Fibroblast of skin of abdomen (primary cell): ENCODE results near the gene EMC7. TPM values are rescaled to one million over a fixed set of nuclear protein-coding genes. Genes with fewer than 3 reads are reported as not detected.
"Not testable (repeated sequence)": the region's sequence is repeated elsewhere in the genome, so short reads cannot be mapped to it uniquely, and the experiment has no call there.

Experiments used
- DNase-seq: peaks from one replicate; pipeline ENCODE4 v3.0.0-alpha.2; 2013
- polyA plus RNA-seq, 2 experiments: library from polyadenylated mRNA; unstranded; fragments of 120-200 nt; gene quantifications; one replicate each; pipeline ENCODE4 v1.2.1, GENCODE V29; 2013; ENCODE audit not compliant: insufficient read length in 2 of 2

The EMC7 gene
- polyA plus RNA-seq (2013, experiment 1 of 2; ENCODE audit: insufficient read length), result 66.9 TPM
- polyA plus RNA-seq (2013, experiment 2 of 2; ENCODE audit: insufficient read length), result 64.6 TPM

DNA sequence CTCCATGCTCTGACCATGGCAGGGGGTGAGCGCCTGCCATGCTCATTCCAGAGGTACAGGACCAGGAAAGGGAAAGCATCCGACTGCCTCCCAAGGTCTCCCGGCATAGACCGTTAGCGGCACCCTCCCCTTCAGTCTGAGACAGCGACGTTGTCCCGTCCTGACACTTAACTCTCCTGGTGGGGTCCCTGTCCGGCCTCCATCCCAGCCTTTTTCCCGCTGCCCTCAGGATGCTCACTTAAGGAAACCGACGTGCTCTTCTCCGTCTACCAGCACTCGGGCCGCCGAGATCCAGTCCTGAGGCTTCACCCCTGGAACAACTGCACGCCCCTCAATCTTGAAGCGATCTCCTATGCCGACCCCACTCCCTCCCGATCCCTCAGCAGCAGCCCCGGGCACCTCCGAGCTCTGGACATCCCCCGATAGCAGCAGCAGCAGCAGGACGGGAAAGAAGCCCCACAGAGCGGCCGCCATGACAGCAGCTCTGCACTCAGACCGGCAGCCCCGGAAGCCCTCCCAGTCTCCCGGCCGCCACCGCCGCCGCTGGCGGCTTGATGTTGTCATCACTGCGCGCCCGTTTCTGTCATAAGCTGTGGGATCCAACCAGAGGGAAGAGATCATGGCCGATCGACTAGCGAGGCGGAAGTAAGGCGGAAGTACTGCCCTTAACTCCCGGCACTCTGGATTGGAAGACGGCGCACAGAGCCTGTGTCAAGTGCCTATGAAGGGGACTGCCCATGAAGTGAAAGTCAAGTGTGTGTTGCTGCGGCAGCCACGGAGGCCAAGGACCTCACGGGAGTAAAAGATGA is at the start of gene EMC7, which contains the start of gene PGBD4:
Gene EMC7 (minus strand): TSS at position 497 of the 809 bp plus-strand sequence. CDS start 23 bp downstream, at position 474.
Gene PGBD4 (plus strand): TSS at position 718 of the 809 bp plus-strand sequence. CDS start 449 bp downstream, outside the sequence.
- DNase-seq, result peak; percentile 99

DNA sequence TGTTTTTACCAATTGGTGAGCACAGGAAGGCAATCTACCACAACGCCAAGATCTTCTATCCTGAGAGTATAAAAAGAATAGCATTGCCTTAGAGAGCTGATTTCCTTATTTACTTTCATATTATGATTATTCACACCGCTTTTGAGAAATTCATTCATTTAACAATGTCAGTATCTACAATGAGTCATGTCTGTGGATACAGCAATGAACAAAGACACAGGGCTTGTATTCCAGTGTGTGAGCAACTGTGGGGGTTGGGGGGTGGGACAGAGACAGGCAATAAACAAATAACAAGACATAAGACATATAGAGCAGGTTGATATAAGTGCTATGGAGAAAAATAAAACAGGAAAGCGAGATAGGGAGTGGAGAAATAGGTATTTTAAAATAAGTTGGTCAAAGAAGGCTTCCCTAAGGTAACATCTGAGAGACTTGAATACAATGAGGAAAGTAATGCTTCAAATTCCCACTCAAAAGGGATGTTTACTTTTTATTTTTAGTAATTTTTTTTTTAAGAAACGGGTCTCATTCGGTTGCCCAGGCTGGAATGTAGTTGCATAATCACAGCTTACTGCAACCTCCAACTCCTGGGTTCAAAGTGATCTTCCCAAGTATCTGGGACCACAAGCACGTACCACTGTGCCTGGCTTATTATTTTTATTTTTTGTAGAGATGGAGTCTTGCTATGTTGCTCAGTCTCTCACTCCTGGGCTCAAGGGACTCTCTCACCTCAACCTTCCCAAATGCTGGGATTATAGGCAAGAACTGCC is 45.9 kb upstream of the EMC7 start:
- no peak for DNase-seq

DNA sequence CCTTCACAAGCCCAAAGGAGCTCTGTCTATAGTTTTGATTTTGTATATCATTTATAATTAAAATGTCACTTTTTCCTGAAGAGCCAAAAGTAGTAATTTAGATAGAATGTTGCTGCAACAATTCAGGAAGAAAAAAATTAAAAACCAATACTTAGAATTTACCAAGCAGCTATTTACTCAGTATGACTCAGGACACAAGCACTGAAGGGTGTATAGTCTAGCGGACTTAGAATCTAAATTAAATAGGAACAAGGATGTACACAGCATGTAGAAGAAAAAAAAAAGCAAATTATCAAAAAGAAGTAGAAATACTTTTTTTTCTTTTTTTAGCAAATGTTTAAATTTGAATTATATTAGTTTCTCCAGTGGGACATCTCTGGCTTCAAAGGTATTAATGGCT is 31.8 kb upstream of the EMC7 start:
- no peak for DNase-seq

DNA sequence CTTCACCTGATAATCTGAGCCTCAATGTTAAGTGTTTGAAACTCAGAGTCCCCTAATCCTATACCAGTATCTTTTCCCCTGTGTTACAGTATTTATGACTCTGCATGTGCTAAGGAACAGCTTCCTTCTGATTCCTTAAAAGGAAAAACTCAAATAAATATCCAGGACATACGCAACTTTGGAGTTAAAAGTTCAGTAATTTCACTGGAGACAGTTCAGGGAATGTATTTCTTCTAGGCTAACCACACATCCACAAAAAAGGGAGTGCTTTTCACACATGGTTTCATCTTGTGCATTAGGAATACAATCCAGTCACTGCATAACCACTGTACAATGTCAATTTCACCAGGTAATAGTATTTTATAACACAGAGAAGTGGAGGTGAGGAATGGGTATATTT is 31.2 kb upstream of the EMC7 start:
- DNase-seq, result no peak

DNA sequence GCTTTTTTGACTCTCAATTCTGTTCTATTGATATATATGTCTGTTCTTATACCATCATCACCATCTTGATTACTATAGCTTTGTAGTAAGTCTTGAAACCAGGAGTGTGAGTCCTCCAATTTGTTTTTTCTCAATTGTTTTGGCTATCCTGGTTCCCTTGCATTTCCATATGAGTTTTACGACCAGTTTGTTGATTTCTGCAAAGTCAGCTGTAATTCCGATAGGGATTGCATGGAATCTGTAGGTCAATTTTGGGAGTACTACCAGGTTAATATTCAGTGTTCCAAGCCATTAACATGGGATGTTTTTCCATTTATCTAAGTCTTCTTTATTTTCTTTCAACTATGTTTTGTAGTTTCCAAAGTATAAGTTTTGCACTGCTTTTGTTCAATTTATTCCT is 27.2 kb upstream of the EMC7 start:
- DNase-seq, result no peak

DNA sequence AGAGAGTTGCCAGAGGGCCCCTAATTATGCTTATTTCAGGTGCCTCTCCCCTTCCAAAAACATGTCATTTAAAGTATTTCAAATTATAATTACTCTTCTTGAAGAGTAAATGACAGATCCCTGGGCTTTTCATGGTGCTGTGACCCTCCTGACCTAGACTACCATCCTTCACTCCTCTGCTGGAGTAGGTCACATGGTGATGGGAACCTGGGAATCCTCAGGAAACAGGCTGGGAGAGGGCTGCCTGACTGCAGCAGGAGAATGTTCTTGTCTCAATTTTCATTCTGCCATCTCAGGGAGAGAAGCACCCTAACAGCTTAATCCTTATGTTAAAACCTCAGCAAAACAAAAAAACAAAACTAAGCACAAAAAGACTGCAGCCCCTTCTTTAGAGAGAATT is 24.9 kb upstream of the EMC7 start:
- no peak for DNase-seq

DNA sequence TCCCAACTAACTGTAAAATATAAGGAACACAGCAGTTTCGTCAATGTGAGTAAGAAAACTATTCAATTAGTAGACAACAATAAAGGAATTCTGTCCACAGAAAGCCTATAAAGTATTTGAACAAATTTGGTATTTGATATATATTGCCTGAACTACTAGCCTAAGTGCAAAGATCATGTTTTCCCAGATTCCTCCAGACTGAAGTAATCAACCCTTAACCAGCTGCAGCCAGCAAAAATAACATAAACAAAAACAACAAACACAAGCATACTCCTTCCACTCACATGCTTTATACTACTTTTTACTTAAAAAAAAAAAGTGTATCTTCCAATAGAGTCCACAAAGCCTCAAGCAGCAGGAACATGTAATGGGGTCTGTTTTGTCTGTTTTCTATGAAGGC is 24.3 kb upstream of the EMC7 start:
- no peak for DNase-seq

DNA sequence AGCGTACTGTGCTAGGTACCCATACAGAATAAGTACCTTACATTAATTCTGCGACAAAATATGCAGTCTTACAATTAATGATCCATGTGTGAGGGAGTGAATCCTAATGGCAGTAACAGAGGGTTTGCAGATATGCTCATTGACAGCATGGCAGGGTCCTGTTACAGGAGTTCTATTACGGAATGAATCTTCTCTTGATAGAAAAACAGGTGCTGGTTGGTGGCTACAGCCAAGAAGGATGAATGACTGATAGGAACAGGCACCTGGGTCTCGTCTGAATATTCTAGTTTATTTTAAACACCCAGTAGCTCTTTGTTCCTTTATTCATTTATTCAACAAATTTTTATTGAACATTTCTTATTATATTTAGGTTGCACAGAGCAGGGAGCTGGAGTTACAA is 23.0 kb upstream of the EMC7 start:
- no peak for DNase-seq

DNA sequence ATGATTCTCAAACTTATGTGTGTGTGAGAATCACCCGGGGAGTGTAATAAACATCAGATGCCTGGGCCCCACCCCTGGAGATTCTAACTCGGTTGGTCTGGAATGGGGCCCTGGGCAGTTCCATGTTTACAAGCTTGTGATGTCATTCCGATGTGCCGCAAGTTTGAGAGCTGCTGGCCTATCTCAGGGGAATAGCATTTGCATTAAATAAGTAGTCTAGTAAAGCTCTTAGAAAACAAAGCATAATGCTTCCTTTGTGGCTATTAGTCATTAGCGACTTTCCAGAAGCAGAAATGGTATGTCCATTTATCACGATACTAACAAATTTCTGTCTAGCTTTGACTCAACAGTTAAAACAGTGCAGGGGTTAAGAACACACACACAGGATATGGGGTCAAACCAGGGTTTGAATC is 21.1 kb upstream of the EMC7 start:
- peak; percentile 79 for DNase-seq

DNA sequence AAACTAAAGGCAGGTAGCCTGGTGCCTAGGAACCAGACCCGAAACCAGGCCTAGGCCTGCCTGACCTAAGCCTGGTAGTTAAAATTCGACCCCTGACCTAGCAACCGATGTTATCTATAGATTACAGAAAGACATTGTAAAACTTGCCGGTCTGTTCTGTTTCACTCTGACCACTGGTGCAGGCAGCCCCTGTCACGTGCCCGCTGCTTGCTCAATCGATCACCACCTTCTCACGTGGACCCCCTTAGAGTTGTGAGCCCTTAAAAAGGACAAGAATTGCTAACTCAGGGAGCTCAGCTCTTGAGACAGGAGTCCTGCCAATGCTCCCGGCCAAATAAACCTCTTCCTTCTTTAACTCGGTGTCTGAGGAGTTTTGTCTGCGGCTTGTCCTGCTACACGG is 20.1 kb upstream of the EMC7 start:
- not testable (repeated sequence) for DNase-seq

DNA sequence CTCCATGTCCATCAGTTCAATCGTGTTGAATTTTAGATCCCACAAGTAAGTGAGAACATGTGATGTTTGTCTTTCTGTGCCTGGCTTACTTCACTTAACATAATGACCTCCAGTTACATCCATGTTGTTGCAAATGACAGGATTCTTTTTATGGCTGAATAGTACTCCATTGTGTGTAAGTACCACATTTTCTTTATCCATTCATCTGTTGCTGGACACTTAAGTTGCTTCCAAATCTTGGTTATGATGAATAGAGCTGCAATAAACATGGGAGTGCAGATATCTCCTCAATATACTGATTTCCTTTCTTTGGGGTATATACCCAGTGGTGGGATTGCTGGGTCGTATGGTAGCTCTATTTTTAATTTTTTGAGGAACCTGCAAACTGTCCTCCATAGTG is 18.8 kb upstream of the EMC7 start:
- DNase-seq, result not testable (repeated sequence)

DNA sequence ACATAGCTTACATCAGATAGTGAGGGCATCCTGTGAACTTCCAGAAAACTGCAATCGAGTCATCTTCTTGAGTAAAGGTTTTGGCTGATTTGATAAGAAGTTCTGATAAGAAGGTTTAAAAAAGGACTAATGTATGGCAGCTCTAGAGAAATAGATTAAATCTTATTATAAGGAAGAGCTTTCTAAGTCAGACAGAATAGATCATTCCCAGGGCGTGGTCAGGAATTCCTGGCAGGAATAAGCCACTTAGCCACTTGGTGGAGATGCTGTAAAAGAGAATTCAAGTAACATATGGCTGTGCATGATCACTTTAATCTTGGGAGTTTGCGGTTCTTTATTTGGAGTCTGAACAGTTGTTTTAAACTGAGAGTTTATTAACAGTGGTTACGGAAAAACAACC is 17.6 kb upstream of the EMC7 start:
- DNase-seq, result peak; percentile 26

DNA sequence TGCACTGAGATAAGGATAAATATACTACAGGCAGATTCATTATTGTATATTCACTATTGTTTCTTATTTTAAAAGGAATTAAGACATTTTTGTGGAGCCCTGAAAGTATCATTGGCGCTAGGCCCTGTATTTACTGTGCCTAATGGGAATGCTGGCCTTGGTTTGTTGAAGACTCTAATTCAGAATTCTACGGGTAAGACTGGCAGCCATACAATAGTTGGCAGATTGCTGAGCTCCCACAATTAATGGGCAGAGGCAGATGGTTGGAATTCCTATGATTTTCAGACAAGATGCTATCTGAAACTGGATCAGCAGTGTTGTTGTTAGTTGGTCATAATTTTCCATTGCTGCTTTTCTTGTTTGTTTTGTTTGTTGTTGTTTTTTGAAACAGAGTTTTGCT is 15.0 kb upstream of the EMC7 start:
- no peak for DNase-seq

DNA sequence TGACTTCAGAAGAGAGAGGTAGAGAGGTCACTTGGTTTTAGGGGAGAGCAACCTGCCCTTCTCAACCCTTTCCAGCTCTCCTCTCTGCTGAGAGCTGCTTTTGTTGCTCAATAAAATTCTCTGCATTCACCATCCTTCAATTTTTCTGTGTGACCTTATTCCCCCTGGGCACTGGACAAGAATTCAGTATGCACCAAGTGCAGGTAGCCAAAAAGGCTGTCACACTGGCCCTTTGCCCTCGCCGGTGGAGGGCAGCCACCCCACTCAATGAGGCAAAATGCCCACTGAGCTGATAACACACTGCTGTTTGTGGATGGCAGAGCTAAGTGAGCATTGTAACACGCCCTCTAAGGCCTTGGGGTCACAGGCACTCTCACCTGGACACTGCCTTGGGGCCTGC is 13.1 kb upstream of the EMC7 start:
- DNase-seq, result no peak

DNA sequence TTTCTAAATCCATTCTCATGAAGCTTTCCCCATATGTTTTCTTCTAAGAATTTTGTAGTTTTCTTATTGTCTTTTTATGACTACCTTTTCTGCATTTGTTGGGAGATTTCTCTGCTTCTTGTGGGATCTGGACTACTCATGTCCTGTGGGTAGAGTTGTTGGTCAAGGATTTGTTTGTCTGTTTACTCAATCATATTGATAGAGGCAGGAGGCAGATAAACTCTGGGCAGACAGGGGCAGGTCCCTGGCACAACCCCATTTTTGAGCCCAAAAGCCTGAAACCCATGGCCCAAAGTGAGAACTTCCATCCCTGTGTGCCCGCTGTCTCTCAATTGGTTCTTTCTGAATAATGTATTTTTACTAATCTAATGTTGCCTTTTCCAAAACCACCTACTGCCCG is 12.6 kb upstream of the EMC7 start:
- DNase-seq, result no peak

DNA sequence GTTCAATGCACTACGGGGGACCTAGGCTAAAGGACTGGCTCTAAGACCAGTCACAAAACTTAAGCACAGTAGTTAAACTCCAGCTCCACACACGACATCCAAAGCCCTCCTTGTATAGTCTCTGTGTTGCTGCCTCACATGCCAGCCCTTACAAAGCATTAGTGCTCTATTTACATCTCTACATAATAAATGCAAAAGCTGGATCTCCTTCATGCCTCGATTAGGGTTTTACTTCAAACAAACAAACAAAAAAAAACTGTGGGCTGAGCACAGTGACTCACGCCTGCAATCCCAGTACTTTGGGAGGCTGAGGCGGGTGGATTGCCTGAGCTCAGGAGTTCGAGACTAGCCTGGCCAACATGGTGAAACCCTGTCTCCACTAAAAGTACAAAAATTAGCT is 9.8 kb upstream of the EMC7 start:
- no peak for DNase-seq

DNA sequence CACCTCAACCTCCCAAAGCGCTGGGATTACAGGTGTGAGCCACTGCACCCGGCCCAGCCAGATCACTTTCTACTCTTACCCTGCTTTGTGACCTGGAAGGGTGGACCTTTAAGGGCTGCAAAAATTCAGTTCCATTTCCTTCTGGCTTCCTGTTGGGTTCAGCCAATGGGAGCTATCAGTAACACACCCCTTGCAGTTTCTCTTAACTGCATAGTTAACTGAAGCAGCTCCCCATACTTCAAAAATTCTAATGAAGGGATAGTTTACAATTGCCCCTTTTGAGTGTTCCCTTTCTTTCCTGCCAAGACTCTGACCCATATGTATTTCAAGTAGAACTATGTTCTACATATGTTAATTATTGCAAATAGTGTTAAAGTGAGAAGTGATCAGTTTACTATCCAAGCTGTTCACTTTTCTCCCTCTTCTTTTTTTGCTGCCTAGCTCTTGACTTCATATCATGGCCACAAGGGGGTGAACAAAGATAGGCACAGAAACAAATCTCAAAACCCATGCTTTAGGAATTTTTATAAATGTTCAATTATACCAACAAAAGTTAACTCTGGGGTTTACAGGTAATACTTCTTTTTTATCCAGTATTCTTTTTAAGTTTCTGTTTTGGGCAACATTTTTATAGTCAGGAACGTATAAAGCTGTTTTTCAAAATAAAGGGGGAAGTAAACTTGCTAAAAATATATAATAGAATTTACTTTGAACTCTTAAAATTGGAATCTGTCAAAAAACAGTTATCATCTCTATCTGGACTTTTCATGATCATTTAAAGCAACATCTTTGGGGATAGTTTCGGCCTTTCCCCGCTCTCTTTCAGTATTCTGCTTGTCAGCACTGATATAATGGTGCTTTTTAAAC is 8.4 kb upstream of the EMC7 start:
- DNase-seq, result peak; percentile 42

DNA sequence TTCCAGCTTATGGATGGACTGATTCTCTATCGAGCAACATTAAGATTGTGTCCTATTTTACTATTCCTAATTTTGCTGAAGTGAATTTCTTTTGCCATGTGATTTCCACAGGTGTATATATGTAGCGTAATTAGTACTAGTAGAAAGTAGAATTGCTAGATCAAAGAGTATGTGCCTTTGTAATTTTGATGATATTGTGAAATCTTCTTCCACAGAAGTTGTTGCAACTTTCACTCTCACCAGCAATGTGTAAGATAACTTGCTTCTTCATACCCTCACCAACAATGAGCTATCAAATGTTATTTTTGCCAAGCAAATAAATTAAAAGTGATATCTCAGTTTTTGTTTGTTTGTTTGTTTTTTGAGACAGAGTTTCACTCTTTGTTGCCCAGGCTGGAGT is 5.7 kb upstream of the EMC7 start:
- no peak for DNase-seq

DNA sequence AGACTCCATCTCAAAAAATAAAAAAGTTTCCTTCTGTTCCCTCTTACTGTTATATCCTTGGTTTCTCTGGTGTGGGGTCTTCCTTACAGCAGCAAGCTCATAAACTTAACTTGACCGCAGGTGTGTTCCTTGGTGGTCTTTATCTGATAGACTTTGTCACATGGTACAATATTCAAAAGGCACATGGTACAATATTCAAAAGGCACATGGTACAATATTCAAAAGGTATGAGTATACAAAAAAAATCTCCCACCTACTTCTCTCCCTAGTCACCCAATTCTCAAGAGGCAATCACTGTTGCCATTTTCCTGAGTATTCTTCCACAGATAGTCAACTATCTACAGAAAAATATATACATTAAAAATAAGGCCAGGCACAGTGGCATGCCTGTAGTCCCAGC is 4.8 kb upstream of the EMC7 start:
- DNase-seq, result no peak

DNA sequence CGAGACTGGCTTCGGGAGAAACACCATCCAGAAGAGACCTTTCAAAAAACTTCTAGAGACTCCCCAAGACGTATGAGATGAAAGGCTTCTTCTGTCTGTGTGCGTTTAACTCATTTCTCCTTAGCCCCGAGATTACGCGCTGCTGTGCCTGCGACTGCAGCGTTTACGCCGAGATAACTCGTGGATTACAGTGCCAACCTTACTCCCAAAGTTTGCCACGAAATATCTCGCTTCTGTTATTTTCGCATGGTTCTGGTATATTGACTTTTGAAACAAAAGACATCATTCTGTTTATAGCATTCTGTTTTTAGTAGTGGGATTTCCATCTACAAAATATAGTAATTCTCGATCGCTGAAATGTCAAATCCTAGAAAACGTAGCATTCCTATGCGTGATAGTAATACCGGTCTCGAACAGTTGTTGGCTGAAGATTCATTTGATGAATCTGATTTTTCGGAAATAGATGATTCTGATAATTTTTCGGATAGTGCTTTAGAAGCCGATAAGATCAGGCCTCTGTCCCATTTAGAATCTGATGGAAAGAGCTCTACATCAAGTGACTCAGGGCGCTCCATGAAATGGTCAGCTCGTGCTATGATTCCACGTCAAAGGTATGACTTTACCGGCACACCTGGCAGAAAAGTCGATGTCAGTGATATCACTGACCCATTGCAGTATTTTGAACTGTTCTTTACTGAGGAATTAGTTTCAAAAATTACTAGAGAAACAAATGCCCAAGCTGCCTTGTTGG is 688 bp upstream of the EMC7 start:
- DNase-seq, result no peak

DNA sequence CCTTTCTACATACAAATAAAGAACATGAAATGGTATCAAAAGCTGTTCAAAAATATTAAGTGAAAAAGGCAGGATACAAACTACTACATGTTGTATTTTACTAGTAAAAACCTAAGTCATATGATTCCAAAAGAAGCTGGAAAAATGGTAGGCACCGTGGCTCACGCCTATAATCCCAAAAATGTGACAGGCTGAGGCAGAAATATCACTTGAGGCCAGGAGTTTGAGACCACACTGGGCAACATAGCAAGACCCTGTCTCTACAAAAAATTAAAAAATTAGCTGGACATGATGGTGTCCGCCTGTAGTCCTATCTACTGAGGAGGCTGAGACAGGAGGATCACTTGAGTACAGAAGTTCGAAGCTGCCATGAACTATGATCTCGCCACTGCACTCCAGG is 1.7 kb downstream of the EMC7 start:
- no peak for DNase-seq

DNA sequence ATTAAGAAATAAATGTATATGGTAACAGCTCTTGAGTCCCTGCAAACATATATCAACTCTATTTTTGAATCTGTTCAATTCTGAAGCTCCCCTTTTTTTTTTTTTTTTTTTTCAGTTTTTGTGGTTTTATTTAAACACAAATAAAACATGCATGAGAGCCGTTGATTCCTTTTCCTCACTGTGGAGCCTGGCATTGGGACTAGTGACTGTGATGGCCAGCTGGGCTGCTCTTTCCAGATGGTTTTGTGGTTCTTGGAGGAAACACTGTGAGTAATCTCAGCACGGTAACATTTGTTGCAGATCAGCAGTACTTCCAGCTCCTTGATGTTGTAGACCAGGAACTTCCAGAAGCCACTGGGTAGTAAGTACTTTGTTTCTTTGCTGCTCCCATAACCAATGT is 15.9 kb downstream of the EMC7 start:
- peak; percentile 8 for DNase-seq
